Immature natural killer cell (primary cell): ENCODE results near the gene MSI1. TPM values are rescaled to one million over a fixed set of nuclear protein-coding genes. Genes with fewer than 3 reads are reported as not detected.

Source experiments
- DNase-seq, 3 donors: peaks; one replicate each; pipeline ENCODE4 v3.0.0; 2022; ENCODE audit warnings: mixed read lengths in 1 of 3
- H3K27ac Mint-ChIP-seq, 6 donors: one replicate each; pipeline ENCODE4 v1.8.0; 2020; ENCODE audit warnings: mixed read lengths in 6 of 6, mild to moderate bottlenecking in 5 of 6, inconsistent platforms in 4 of 6, moderate library complexity in 3 of 6
- H3K27me3 Mint-ChIP-seq, 3 donors: one replicate each; pipeline ENCODE4 v1.8.0; 2020 to 2021; ENCODE audit warnings: low read depth in 3 of 3, mild to moderate bottlenecking in 3 of 3, mixed read lengths in 3 of 3, moderate library complexity in 3 of 3, inconsistent platforms in 1 of 3
- H3K36me3 Mint-ChIP-seq, 3 donors: one replicate each; pipeline ENCODE4 v1.8.0; 2020; ENCODE audit warnings: mixed read lengths in 3 of 3, inconsistent platforms in 2 of 3, mild to moderate bottlenecking in 2 of 3
- H3K4me1 Mint-ChIP-seq, 2 donors: one replicate each; pipeline ENCODE4 v1.8.0; 2020; ENCODE audit warnings: inconsistent platforms in 2 of 2, mild to moderate bottlenecking in 2 of 2, mixed read lengths in 2 of 2, moderate library complexity in 1 of 2
- H3K4me3 Mint-ChIP-seq, 5 donors: one replicate each; pipeline ENCODE4 v1.8.0; 2020; ENCODE audit warnings: mild to moderate bottlenecking in 5 of 5, mixed read lengths in 5 of 5, inconsistent platforms in 3 of 5, moderate library complexity in 3 of 5
- H3K9me3 Mint-ChIP-seq, 6 donors: one replicate each; pipeline ENCODE4 v1.8.0; 2020; ENCODE audit warnings: mild to moderate bottlenecking in 6 of 6, mixed read lengths in 6 of 6, inconsistent platforms in 4 of 6, moderate library complexity in 3 of 6
- polyA plus RNA-seq, 3 donors: library from polyadenylated mRNA; unstranded; fragments of 300-500 nt; fragmentation: Illumina TruSeq; gene quantifications; one replicate each; pipeline ENCODE4 v1.2.3, GENCODE V29; 2021

Gene MSI1
- polyA plus RNA-seq, 3 donors from 2014 or later, result not detected

DNA sequence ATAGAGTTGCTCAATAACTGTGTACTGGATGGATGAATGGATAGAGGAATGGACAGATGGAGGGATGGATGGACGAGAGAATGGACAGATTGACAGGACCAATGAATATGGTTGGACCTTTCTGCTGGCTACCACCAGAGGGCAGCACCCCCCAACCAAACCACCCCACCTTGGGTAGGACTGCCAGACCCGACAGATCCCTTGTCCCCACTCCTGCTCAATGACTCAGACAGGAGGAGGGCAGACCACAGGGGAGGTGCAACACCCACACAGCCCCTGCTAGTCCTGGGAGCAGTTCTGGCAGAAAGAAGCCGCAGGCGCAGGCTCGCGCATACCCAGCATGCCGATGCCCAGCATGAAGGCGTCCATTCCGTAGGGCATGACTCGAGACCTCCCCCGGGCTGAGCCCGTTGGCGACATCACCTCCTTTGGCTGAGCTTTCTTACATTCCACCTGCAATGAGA, 12.4 kb downstream of the MSI1 start:
- Mint-ChIP-seq H3K27me3 (peaks cover 4 to 7% (median 5%) of the 10 kb centered on the region in 3 donors), H3K4me1 (no peaks in the 10 kb centered on the region), H3K4me3 (no peak overlapping the region), H3K36me3 (no peaks in the 10 kb centered on the region), H3K9me3 (no peaks in the 10 kb centered on the region), H3K27ac (peak overlapping the region in 1 of 6 donors; percentile 3)
- DNase-seq, result peak; percentile 61 to 71 (median 68)

DNA sequence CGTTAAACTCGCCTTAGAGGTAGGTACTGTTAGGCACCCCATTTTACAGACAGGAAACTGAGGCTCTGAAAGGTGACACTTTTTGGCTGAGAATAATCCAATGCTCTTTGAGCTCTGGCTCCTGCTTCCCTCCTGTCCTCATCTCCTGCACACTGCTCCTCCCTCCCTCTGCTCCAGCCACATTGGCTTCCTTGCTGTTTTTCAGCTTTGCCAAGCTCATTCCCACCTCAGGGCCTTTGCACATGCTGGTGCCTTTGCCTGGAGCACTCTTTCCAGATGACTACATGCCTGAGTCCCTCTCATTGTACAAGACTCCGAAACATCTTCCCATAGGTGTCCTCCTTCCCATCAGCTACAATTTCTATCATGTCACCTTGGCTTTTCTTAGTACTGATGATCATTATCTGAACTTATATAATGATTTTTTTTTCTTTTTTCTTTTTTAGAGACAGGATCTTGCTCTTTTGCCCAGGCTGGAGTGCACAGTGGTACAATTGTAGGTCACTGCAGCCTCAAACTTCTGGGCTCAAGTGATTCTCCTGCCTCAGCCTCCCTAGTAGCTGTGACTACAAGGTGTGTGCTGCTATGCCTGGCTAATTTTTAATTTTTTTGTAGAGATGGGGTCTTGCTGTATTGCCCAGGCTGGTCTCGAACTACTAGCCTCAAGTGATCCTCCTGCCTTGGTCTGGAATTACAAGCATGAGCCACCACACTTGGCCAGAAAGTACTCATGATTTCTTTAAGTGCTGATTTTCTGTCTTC, 15.2 kb downstream of the MSI1 start:
- DNase-seq, result no peak
- Mint-ChIP-seq H3K9me3 (no peaks in the 10 kb centered on the region), H3K4me3 (no peak overlapping the region), H3K4me1 (no peaks in the 10 kb centered on the region), H3K36me3 (no peaks in the 10 kb centered on the region), H3K27ac (no peak overlapping the region), H3K27me3 (peaks cover 1 to 4% (median 4%) of the 10 kb centered on the region in 3 donors)

DNA sequence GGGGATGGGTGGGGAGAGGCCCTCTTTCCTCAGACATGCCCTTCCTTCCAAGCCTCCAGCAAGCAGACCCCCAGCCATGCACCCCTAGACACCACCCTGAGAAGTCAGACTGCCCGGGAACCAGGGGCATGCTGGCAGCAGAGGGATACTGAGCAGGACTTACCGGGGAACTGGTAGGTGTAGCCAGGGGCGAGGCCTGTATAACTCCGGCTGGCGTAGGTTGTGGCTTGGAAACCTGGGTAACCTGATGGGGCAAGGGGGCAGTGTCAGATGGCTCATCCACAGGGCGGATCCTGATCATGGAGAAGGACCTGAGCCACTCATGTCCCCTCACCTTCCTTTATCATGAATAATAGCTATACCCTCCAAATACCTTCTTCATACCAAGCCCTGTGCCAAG, 15.8 kb downstream of the MSI1 start:
- Mint-ChIP-seq H3K27me3 (peaks cover 1 to 5% (median 4%) of the 10 kb centered on the region in 3 donors), H3K9me3 (no peaks in the 10 kb centered on the region), H3K4me1 (no peaks in the 10 kb centered on the region), H3K36me3 (no peaks in the 10 kb centered on the region), H3K27ac (no peak overlapping the region), H3K4me3 (no peak overlapping the region)
- no peak for DNase-seq

- Mint-ChIP-seq H3K4me1 (no peaks in the 10 kb centered on the region), H3K9me3 (no peaks in the 10 kb centered on the region), H3K36me3 (no peaks in the 10 kb centered on the region), H3K4me3 (no peak overlapping the region), H3K27me3 (peaks cover 1 to 7% (median 6%) of the 10 kb centered on the region in 3 donors), H3K27ac (no peak overlapping the region)
- no peak for DNase-seq
These were observed 16.8 kb downstream of the MSI1 start for GRCh38 chr12:120352117-120352516.

DNA sequence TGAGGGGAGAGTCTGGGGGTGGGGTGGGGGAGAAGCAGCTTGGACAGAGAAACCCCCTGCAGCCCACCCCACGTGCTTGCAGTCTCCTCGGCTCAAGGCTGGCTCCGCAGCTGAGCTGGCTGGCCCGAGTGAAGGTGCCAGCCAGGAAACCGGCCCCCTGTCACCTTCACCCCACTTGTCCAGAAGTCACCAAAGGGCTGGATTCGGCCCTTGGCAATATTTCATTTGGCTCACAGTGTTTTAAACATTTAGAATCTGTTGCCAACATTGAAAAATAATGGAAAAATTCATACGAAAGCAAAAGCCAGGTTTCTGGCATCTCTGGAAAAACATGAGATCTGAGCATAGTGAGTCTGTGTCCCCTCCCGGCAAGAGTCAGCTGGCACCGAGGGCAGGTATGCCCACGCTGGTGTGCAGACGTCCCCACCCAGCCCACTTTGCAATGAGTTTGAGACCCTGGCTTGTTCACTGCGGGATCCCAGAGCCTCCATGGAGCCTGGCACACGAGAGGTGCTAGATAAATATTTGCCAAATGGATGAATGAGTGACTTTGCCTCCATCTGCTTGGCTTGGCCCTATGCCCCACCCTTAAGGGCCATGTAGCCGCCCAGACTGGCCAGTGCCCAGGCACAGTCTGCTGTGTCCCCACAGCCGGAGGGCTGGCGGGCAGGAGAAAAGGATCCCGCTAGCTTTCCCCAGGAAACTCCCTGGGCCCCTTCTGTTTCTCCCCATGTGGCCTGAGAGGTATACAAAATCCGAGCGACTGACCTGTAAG, 18.2 kb downstream of the MSI1 start:
- peaks cover 1 to 7% (median 6%) of the 10 kb centered on the region in 3 donors for H3K27me3 Mint-ChIP-seq
- DNase-seq, result no peak
- no peaks in the 10 kb centered on the region for H3K4me1 Mint-ChIP-seq
- H3K36me3 Mint-ChIP-seq, result no peaks in the 10 kb centered on the region
- H3K9me3 Mint-ChIP-seq, result no peaks in the 10 kb centered on the region
- H3K27ac Mint-ChIP-seq, result no peak overlapping the region
- no peak overlapping the region for H3K4me3 Mint-ChIP-seq

GRCh38 chr12:120347766-120348165, 21.2 kb downstream of the MSI1 start:
- Mint-ChIP-seq H3K27me3 (peaks cover 1 to 4% (median 4%) of the 10 kb centered on the region in 3 donors), H3K36me3 (no peaks in the 10 kb centered on the region), H3K4me3 (no peak overlapping the region), H3K27ac (no peak overlapping the region), H3K9me3 (no peaks in the 10 kb centered on the region), H3K4me1 (no peaks in the 10 kb centered on the region)
- DNase-seq, result no peak

DNA sequence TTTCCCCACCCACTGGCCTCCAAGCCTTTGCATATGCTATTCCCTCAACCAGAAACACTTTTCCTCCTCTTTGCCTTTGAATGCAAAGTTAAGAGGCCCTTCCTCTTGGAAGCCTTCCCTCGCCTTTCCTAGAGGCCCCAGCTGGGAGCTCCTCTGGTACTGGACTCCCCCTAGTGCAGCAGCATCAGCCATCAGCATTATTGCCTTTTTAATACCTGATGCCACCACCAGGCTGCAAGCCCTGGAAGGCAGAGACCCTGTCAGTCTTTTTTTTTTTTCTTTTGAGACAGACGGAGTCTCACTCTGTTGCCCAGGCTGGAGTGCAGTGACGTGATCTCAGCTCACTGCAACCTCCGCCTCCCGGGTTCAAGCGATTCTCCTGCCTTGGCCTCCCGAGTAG, 22.3 kb downstream of the MSI1 start:
- Mint-ChIP-seq H3K27me3 (peaks cover 1 to 2% (median 2%) of the 10 kb centered on the region in 3 donors), H3K27ac (no peak overlapping the region), H3K4me3 (no peak overlapping the region), H3K9me3 (no peaks in the 10 kb centered on the region), H3K4me1 (no peaks in the 10 kb centered on the region), H3K36me3 (no peaks in the 10 kb centered on the region)
- no peak for DNase-seq

DNA sequence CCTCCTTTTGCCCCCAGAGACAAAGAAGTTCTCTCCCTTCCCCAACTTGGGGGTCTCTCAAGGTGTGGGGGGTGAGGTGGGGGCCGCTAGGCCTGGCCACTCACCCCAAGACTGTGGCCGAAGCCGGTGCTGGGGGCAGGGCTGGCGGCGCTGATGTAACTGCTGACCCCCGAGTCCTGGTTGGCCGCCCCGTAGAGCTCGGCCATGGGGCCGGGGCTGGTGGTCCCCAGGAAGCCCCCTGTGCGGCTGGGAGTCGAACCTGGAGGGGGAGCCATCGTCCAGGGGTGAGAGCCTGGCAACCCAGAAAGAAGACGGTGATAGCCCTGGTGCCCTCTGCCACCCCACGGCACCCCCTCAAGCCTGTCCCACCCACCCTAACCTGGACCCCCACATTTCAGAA, 22.9 kb downstream of the MSI1 start:
- Mint-ChIP-seq H3K27me3 (peaks cover 0 to 2% (median 2%) of the 10 kb centered on the region in 3 donors), H3K9me3 (no peaks in the 10 kb centered on the region)

DNA sequence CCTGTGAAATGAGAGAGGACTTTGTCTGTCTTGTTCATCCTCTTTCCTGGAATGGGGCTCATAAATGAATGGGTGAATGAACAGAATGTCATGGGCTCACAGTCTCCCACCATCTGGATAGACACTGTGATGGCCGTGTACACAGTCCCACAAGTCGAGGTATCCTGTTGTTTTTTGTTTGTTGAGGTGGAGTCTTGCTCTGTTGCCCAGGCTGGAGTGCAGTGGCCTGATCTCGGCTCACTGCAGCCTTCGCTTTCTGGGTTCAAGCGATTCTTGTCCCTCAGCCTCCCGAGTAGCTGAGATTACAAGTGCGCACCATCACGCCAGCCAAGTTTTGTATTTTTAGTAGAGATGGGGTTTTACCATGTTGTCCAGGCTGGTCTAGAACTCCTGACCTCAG, 25.3 kb downstream of the MSI1 start:
- Mint-ChIP-seq H3K4me3 (no peak overlapping the region), H3K9me3 (peaks cover 0 to under 1% (median 0%) of the 10 kb centered on the region in 6 donors), H3K27me3 (peaks cover 2 to 5% (median 3%) of the 10 kb centered on the region in 3 donors), H3K4me1 (no peaks in the 10 kb centered on the region), H3K27ac (peak overlapping the region in 1 of 6 donors; percentile 17), H3K36me3 (no peaks in the 10 kb centered on the region)
- DNase-seq, result no peak

More for the DNA sequence above, 22.9 kb downstream of the MSI1 start:
- H3K4me3 Mint-ChIP-seq, result no peak overlapping the region
- H3K27ac Mint-ChIP-seq, result no peak overlapping the region
- no peak for DNase-seq
- H3K4me1 Mint-ChIP-seq, result no peaks in the 10 kb centered on the region
- H3K36me3 Mint-ChIP-seq, result no peaks in the 10 kb centered on the region

DNA sequence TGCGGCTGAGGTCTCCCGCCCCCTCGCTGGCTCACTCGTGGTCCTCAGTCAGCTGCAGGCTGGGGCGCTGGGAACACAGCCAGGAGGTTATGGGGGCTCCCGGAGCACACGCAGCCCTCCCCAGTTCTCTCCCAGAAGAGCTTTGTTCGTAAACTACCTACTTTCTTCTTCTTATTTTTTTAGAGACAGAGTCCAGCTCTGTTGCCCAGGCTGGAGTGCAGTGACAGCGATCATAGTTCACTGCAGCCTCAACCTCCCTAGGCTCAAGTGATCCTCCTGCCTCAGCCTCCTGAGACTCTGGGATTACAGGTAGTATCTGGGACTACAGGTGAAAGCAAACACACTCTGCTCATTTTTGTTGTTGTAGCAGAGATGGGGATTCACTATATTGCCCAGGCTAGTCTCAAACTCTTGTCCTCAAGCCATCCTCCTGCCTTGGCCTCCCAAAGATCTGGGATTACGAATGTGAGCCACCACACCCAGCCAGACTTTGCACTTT, 25.9 kb downstream of the MSI1 start:
- H3K9me3 Mint-ChIP-seq, result peaks cover 0 to 2% (median under 1%) of the 10 kb centered on the region in 6 donors
- no peak for DNase-seq
- H3K27ac Mint-ChIP-seq, result no peak overlapping the region
- no peaks in the 10 kb centered on the region for H3K36me3 Mint-ChIP-seq
- H3K4me1 Mint-ChIP-seq, result no peaks in the 10 kb centered on the region
- no peak overlapping the region for H3K4me3 Mint-ChIP-seq
- H3K27me3 Mint-ChIP-seq, result peaks cover 1 to 5% (median 3%) of the 10 kb centered on the region in 3 donors

DNA sequence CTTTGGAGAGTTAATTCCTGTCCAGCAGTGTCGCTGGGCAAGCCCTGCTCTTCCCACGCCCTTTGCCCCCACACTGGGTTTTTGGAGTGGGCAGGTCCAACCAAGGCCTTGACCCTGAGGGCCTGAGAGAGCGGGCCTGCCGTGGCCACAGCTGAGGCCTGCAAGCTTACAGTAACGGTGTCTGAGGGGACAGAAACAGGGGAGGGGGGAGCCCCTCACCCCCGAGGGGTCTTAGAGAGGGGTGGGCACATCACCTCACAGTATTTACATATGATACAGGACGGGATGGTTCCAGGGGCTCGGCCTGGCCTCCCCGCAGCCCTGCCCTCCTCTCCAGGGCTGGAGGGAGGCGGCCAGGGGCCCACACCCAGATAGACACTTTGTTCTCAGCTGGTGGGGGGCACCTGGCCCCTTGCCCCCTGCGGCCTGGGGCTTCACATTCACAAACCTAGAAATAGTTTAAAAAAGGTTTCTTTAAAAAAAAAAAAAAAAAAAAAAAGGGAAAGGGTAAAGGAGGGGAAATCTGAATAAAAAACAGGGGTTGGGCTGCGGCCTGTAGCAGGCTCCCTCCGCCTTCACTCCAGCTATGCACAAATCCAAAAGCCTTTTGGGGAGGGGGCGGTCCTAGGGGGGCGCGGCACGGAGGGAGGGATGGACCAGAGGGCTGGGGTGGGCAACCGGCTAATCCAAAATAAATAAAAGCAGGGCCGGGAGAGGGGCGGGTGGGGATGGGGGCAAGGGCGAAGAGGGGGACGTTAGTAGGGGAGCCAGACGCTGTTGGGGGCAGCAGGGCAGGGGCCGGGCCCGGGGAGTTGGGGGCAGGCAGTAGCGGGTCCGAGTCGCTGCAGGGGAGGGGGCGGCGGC, 26.6 kb downstream of the MSI1 start:
- Mint-ChIP-seq H3K9me3 (peaks cover 0 to 8% (median 4%) of the 10 kb centered on the region in 6 donors), H3K27ac (no peak overlapping the region), H3K4me3 (no peak overlapping the region), H3K36me3 (peaks cover 0 to 4% (median 0%) of the 10 kb centered on the region in 3 donors), H3K27me3 (peaks cover 0 to 5% (median 3%) of the 10 kb centered on the region in 3 donors), H3K4me1 (no peaks in the 10 kb centered on the region)
- DNase-seq, result no peak

DNA sequence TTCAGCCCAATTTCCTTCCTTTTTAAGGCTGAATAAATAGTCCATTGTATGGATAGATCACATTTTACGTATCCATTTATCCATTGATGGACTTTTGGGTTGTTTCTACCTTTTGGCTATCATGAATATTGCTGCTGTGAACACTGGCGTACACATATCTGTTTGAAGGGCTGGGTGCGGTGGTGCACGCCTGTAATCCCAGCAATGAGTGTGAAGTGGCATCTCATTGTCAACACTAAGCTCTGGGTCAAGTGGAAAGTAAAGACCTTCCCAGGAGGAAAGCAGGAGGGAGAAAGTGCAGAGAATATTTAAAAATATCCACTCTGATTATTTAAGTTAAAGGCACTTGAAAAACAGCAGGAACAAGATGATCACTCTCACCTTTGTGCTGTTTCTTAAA, 29.7 kb downstream of the MSI1 start:
- no peak overlapping the region for H3K27ac Mint-ChIP-seq
- H3K36me3 Mint-ChIP-seq, result peaks cover 0 to 5% (median 0%) of the 10 kb centered on the region in 3 donors
- no peak for DNase-seq
- peaks cover 0 to 10% (median 6%) of the 10 kb centered on the region in 6 donors for H3K9me3 Mint-ChIP-seq
- H3K4me3 Mint-ChIP-seq, result no peak overlapping the region
- H3K4me1 Mint-ChIP-seq, result no peaks in the 10 kb centered on the region
- H3K27me3 Mint-ChIP-seq, result peaks cover 0 to 6% (median 3%) of the 10 kb centered on the region in 3 donors

DNA sequence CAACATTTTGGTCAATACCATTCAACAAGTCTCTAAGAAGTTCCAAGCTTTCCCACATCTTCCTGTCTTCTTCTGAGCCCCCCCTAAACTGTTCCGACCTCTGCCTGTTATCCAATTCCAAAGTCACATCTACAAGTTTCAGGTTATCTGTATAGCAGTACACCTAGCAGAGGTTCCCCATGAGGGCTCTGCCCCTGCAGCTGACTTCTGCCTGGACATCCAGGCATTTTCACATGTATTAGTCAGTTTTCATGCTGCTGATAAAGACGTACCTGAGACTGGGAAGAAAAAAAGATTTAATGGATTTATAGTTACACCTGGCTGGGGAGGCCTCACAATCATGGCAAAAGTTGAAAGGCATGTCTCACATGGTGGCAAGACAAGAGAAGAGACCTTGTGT, 31.2 kb downstream of the MSI1 start:
- no peaks in the 10 kb centered on the region for H3K4me1 Mint-ChIP-seq
- H3K4me3 Mint-ChIP-seq, result no peak overlapping the region
- H3K27me3 Mint-ChIP-seq, result peaks cover 0 to 6% (median 3%) of the 10 kb centered on the region in 3 donors
- peaks cover 0 to 10% (median 6%) of the 10 kb centered on the region in 6 donors for H3K9me3 Mint-ChIP-seq
- no peak for DNase-seq
- no peak overlapping the region for H3K27ac Mint-ChIP-seq
- peaks cover 0 to 5% (median 0%) of the 10 kb centered on the region in 3 donors for H3K36me3 Mint-ChIP-seq
